ENCODE measurements around the gene CD82.

The CD82 gene

GRCh38 chr11:44561964-44562734 lies 3.3 kb upstream of the CD82 start:
- no peak for DNase-seq

- DNase-seq: no peak
Observed at GRCh38 chr11:44562845-44563460, 2.5 kb upstream of the CD82 start.

- DNase-seq: no peak
Observed at GRCh38 chr11:44563711-44564110, 1.8 kb upstream of the CD82 start.

GRCh38 chr11:44564166-44564565 lies 1.3 kb upstream of the CD82 start:
- DNase-seq: no peak

GRCh38 chr11:44564670-44565210 lies 723 bp upstream of the CD82 start:
- DNase-seq: no peak

- DNase-seq: no peak
Observed at GRCh38 chr11:44565953-44566949, 788 bp downstream of the CD82 start.

GRCh38 chr11:44566952-44567875 lies 1.8 kb downstream of the CD82 start:
- DNase-seq: no peak

- DNase-seq: no peak
Observed at GRCh38 chr11:44567876-44568256, 2.4 kb downstream of the CD82 start.

GRCh38 chr11:44568331-44568657 lies 2.8 kb downstream of the CD82 start:
- DNase-seq: no peak

- no peak for DNase-seq
Observed at GRCh38 chr11:44568658-44569473, 3.4 kb downstream of the CD82 start.

- DNase-seq: no peak
Observed at GRCh38 chr11:44570411-44571155, 5.1 kb downstream of the CD82 start.

GRCh38 chr11:44571871-44572270 lies 6.4 kb downstream of the CD82 start:
- no peak for DNase-seq

- DNase-seq: no peak
Observed at GRCh38 chr11:44572436-44572835, 7.0 kb downstream of the CD82 start.

GRCh38 chr11:44572884-44573283 lies 7.4 kb downstream of the CD82 start:
- no peak for DNase-seq

- no peak for DNase-seq
Observed at GRCh38 chr11:44573333-44573732, 7.9 kb downstream of the CD82 start.

- no peak for DNase-seq
Observed at GRCh38 chr11:44574610-44575287, 9.3 kb downstream of the CD82 start.

- DNase-seq: no peak
Observed at GRCh38 chr11:44575288-44575672, 9.8 kb downstream of the CD82 start.

GRCh38 chr11:44575962-44576361 lies 10.5 kb downstream of the CD82 start:
- no peak for DNase-seq

- DNase-seq: no peak
Observed at GRCh38 chr11:44576656-44577055, 11.2 kb downstream of the CD82 start.

- no peak for DNase-seq
Observed at GRCh38 chr11:44577231-44577830, 11.9 kb downstream of the CD82 start.
